Lung (tissue), 12 donors: ENCODE data around the gene AUNIP. TPM values are rescaled to one million over a fixed set of nuclear protein-coding genes. Genes with fewer than 3 reads are reported as not detected.
A peak's percentile ranks its signal among the peaks of the same experiment; 100 is the strongest.

ENCODE experiments used
- ATAC-seq: fragments of 200-7000 bp; cut with Tn5 transposase; one replicate; pipeline ENCODE4 v1.9.1; 2020; ENCODE audit warnings: moderate number of reproducible peaks; ENCODE audit not compliant: insufficient read depth, low FRiP score
- DNase-seq, 3 donors: peaks; one replicate each; pipeline ENCODE4 v3.0.0-alpha.2; 2013 to 2017
- H3K27ac ChIP-seq, 2 donors: one replicate each; pipeline ENCODE4 v1.5.1; 2013; ENCODE audit warnings: mild to moderate bottlenecking in 2 of 2, moderate library complexity in 2 of 2, control low read depth in 1 of 2, inconsistent platforms in 1 of 2, low read depth in 1 of 2, low read length in 1 of 2
- H3K27me3 ChIP-seq, 3 donors: one replicate each; pipeline ENCODE4 v1.5.1; 2013; ENCODE audit warnings: low read length in 2 of 3; ENCODE audit not compliant: control insufficient read depth in 3 of 3, insufficient read depth in 3 of 3
- H3K36me3 ChIP-seq, 4 donors: one replicate each; pipeline ENCODE4 v1.5.1; 2013; ENCODE audit warnings: low read length in 4 of 4, mild to moderate bottlenecking in 1 of 4, moderate library complexity in 1 of 4; ENCODE audit not compliant: control insufficient read depth in 4 of 4, insufficient read depth in 4 of 4
- H3K4me1 ChIP-seq, 5 donors: one replicate each; pipeline ENCODE4 v1.5.1; 2013; ENCODE audit warnings: low read length in 5 of 5, mild to moderate bottlenecking in 2 of 5, moderate library complexity in 1 of 5; ENCODE audit not compliant: control insufficient read depth in 5 of 5, insufficient read depth in 5 of 5
- H3K4me3 ChIP-seq: one replicate; pipeline ENCODE4 v1.5.1; 2013; ENCODE audit warnings: mild to moderate bottlenecking, control low read depth, moderate library complexity
- H3K9ac ChIP-seq, 2 donors: one replicate each; pipeline ENCODE4 v1.5.1; 2013; ENCODE audit warnings: low read length in 2 of 2, control low read depth in 1 of 2; ENCODE audit not compliant: insufficient read depth in 1 of 2
- H3K9me3 ChIP-seq, 4 donors: one replicate each; pipeline ENCODE4 v1.5.1; 2013; ENCODE audit warnings: low read length in 3 of 4, mild to moderate bottlenecking in 1 of 4, moderate library complexity in 1 of 4; ENCODE audit not compliant: control insufficient read depth in 4 of 4, insufficient read depth in 3 of 4
- CTCF ChIP-seq: IDR thresholded peaks from 2 replicates; pipeline ENCODE4 v1.5.1; 2012; ENCODE audit warnings: mild to moderate bottlenecking; ENCODE audit errors: control extremely low read depth, extremely low read depth
- WGBS, 2 donors: extraction: QIAGEN DNeasy Blood & Tissue Kit; methylation state at CpG; one replicate each; pipeline ENCODE4 v1.1.7; 2013; 5-methylcytosine and 5-hydroxymethylcytosine counted together
- polyA plus RNA-seq, 2 donors: library from polyadenylated mRNA; stranded (reverse); fragments of 200-250 nt; gene quantifications; one replicate each; pipeline ENCODE4 v1.2.1, GENCODE V29; 2013
- total RNA-seq, 2 donors: library from RNA; depleted of rRNA in 1 of 2; stranded (reverse); fragments of >200 nt in 1 of 2; gene quantifications; one replicate each; pipeline ENCODE4 v1.2.1, GENCODE V29; 2014 to 2021
- donor health status: control.
- donor health status: control.
- donor health status: Bipolar disorder and iron deficiency.
- donor health status: healthy.
- donor health status: DM: yes; HTN: yes; CAD: no.

Gene AUNIP
- total and polyA plus RNA-seq, 4 donors = 0.21 to 1.1 (median 0.29) TPM

GRCh38 chr1:25815208-25816111 is 43.8 kb downstream of the AUNIP start:
- Histone ChIP-seq H3K36me3 (peaks cover 0 to 33% (median 11%) of the 10 kb centered on the region in 4 donors), H3K4me3 (no peak overlapping the region)

GRCh38 chr1:25814549-25815087 is 44.6 kb downstream of the AUNIP start:
- Histone ChIP-seq H3K27ac (no peak overlapping the region), H3K27me3 (no peaks in the 10 kb centered on the region), H3K36me3 (peaks cover 0 to 38% (median 13%) of the 10 kb centered on the region in 4 donors), H3K4me3 (no peak overlapping the region), H3K9me3 (no peaks in the 10 kb centered on the region), H3K4me1 (peaks cover 0 to 17% (median 9%) of the 10 kb centered on the region in 5 donors), H3K9ac (no peak overlapping the region)
- no peak for TF ChIP-seq CTCF
- ATAC-seq = no peak
- DNase-seq = no peak
- WGBS, 2 donors = 88 to 92% methylated on average over 7 of the region's 7 CpGs

More at GRCh38 chr1:25815208-25816111, 43.8 kb downstream of the AUNIP start:
- peak overlapping the region in 1 of 2 donors; percentile 4 for H3K27ac ChIP-seq
- 90 to 93% methylated on average over 24 of the region's 24 CpGs for WGBS, 2 donors
- no peak for ATAC-seq
- TF ChIP-seq CTCF = no peak
- no peaks in the 10 kb centered on the region for H3K27me3 ChIP-seq
- no peaks in the 10 kb centered on the region for H3K9me3 ChIP-seq
- H3K9ac ChIP-seq = no peak overlapping the region
- no peak for DNase-seq
- H3K4me1 ChIP-seq = peaks cover 0 to 17% (median 9%) of the 10 kb centered on the region in 5 donors

- no peak overlapping the region for H3K27ac ChIP-seq
- H3K4me1 ChIP-seq = peaks cover 0 to 14% (median 7%) of the 10 kb centered on the region in 5 donors
- TF ChIP-seq CTCF = no peak
- no peaks in the 10 kb centered on the region for H3K27me3 ChIP-seq
- H3K9ac ChIP-seq = no peak overlapping the region
- H3K4me3 ChIP-seq = no peak overlapping the region
- H3K9me3 ChIP-seq = no peaks in the 10 kb centered on the region
- ATAC-seq (no peak), DNase-seq (no peak)
- WGBS, 2 donors = 89 to 91% methylated on average over 24 of the region's 24 CpGs
- peaks cover 0 to 45% (median 13%) of the 10 kb centered on the region in 4 donors for H3K36me3 ChIP-seq
Observed at GRCh38 chr1:25813734-25814471, 45.4 kb downstream of the AUNIP start.
